ENCODE data around the gene CCDC71L.
A peak's percentile ranks its signal among the peaks of the same experiment; 100 is the strongest.

DNA sequence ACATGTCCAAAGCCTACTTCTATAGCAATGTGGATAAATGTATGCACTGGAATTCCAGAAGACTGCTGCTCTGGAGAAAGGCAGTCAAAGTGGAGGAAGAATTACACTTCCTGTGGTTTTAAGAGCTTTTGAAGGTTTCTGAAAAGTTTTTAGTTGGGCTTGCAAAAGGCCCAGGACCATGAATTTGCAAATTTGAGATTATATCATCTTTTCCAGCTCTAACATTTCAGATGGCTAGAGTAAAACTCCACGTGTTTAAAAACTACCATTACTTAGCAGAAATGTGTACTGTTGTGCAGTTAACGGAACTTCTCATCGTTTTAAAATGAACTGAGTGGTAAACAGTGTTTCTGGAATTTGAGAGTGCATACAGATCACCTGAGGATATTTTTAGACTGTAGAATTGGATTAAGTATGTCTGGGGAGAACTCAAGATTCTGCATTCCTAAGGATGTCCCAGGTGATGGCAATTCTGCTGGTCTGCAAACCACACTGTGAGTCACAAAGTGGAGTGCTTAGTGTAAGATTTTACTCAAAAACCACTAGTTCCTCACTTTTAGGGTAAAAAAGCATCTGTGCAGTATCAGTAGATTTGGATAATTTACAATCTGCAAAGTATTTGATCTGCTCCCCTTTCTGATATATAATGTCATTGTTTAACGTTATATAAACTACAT is 32.9 kb upstream of the CCDC71L start:
- TF ChIP-seq MEF2A (IDR thresholded peaks at IDR 0.05; ENCODE audit: borderline replicate concordance, low read depth) (peak; percentile 28; the same call in 1 of the 2 replicates), RAD21 (IDR thresholded peaks at IDR 0.05; ENCODE audit: low read length) (no peak), RFX5 (IDR thresholded peaks at IDR 0.05; ENCODE audit: low read length) (no peak)
- TF ChIP-seq, protein P1, sequence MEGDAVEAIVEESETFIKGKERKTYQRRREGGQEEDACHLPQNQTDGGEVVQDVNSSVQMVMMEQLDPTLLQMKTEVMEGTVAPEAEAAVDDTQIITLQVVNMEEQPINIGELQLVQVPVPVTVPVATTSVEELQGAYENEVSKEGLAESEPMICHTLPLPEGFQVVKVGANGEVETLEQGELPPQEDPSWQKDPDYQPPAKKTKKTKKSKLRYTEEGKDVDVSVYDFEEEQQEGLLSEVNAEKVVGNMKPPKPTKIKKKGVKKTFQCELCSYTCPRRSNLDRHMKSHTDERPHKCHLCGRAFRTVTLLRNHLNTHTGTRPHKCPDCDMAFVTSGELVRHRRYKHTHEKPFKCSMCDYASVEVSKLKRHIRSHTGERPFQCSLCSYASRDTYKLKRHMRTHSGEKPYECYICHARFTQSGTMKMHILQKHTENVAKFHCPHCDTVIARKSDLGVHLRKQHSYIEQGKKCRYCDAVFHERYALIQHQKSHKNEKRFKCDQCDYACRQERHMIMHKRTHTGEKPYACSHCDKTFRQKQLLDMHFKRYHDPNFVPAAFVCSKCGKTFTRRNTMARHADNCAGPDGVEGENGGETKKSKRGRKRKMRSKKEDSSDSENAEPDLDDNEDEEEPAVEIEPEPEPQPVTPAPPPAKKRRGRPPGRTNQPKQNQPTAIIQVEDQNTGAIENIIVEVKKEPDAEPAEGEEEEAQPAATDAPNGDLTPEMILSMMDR (IDR thresholded peaks at IDR 0.05): no peak
- TF ChIP-seq, protein P2, sequence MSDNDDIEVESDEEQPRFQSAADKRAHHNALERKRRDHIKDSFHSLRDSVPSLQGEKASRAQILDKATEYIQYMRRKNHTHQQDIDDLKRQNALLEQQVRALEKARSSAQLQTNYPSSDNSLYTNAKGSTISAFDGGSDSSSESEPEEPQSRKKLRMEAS (IDR thresholded peaks at IDR 0.05; ENCODE audit: low read depth): no peak; the same call in 1 of the 2 replicates
